Adrenal gland (tissue), 12 donors: ENCODE measurements around the gene GARS1. TPM values are rescaled to one million over a fixed set of nuclear protein-coding genes. Genes with fewer than 3 reads are reported as not detected.

ENCODE experiments used
- DNase-seq, 7 donors: peaks; one replicate each; pipeline ENCODE4 v3.0.0-alpha.2; 2019 to 2020
- H3K27ac ChIP-seq, 5 donors: fragments of 200-600 bp; sonication (generic) in 4 of 5; 1 replicate in 3 of 5; 2 replicates in 2 of 5; pipeline versions ENCODE4 v1.5.1 to v1.8.0; 2016 to 2020; ENCODE audit warnings: mild to moderate bottlenecking in 1 of 5
- H3K27me3 ChIP-seq: fragments of 200-600 bp; 2 replicates; pipeline ENCODE4 v1.8.0; 2021
- H3K36me3 ChIP-seq, 2 donors: fragments of 200-600 bp; replicated peaks in 1 of 2; 1 replicate in 1 of 2; 2 replicates in 1 of 2; pipeline versions ENCODE4 v1.5.1 to v1.8.0; 2018 to 2022
- H3K4me1 ChIP-seq, 2 donors: fragments of 200-600 bp; replicated peaks in 1 of 2; 1 replicate in 1 of 2; 2 replicates in 1 of 2; pipeline versions ENCODE4 v1.5.1 to v1.8.0; 2018 to 2021
- H3K4me3 ChIP-seq, 4 donors: fragments of 200-600 bp; sonication (generic) in 3 of 4; one replicate each; pipeline ENCODE4 v1.5.1; 2016 to 2018
- H3K9me3 ChIP-seq, 3 donors: fragments of 200-600 bp; sonication (generic) in 1 of 3; replicated peaks in 1 of 3; 1 replicate in 2 of 3; 2 replicates in 1 of 3; pipeline versions ENCODE4 v1.5.1 to v1.8.0; 2016 to 2021
- POLR2A ChIP-seq, 2 donors: fragments of 450-650 bp; IDR thresholded peaks; one replicate each; pipeline ENCODE4 v1.6.1; 2017; ENCODE audit warnings: antibody characterized with exemption in 2 of 2, mild to moderate bottlenecking in 2 of 2, moderate library complexity in 1 of 2
- WGBS, 4 donors: extraction: QIAGEN DNeasy Blood & Tissue Kit in 2 of 4; methylation state at CpG; one replicate each; pipeline versions ENCODE4 v1.1.5 to v1.1.7; 2013 to 2017; 5-methylcytosine and 5-hydroxymethylcytosine counted together
- intact Hi-C, 2 donors: fragments of 100-400 bp; cut with DNase I; formaldehyde crosslinking; loops; one replicate each; pipeline versions ENCODE4 v1.14.1 to v1.15.0; 2022 to 2023
- polyA plus RNA-seq, 3 donors: library from polyadenylated mRNA; stranded (reverse); fragments of 200-250 nt in 2 of 3; fragments of 350-450 nt in 1 of 3; fragmentation: Illumina TruSeq in 1 of 3; extraction: RNeasy Lipid Tissue Mini Kit (QIAGEN cat#74804) in 1 of 3; gene quantifications; one replicate each; pipeline ENCODE4 v1.2.3, GENCODE V29; 2013 to 2014
- total RNA-seq, 9 donors: library from RNA; depleted of rRNA in 4 of 9; stranded (reverse); fragments of >200 nt in 4 of 9; fragments of 120-200 nt in 1 of 9; fragmentation: NEBNext Ultra II Directional in 1 of 9; extraction: Animal tissue kit (Norgen Biotek cat#: 25700) in 1 of 9; gene quantifications; one replicate each; pipeline versions ENCODE4 v1.1.0 to v1.2.4, GENCODE V29; 2013 to 2023
- TF ChIP-seq, protein P1 (sequence below), 6 experiments: fragments of 450-650 bp in 4 of 6; fragments of 200-600 bp in 2 of 6; sonication (generic) in 1 of 6; IDR thresholded peaks; 1 replicate in 5 of 6; 2 replicates in 1 of 6; pipeline versions ENCODE4 v1.5.1 to v1.8.0; 2016 to 2021; ENCODE audit warnings: antibody characterized with exemption in 6 of 6, mild to moderate bottlenecking in 2 of 6, moderate library complexity in 1 of 6
- donor health status: healthy with polysubstance abuse.
- donor health status: Bipolar disorder and iron deficiency.
- donor health status: DM: yes; HTN: yes; CAD: no.
- donor health status: DM: no; HTN: no; CAD: no.
- donor health status: DM: no; HTN: no; CAD: no.
- donor health status: DM: yes; HTN: yes; CAD: no.

The GARS1 gene
- total and polyA plus RNA-seq, 12 donors = 36.3 to 188 (median 69.4) TPM

DNA sequence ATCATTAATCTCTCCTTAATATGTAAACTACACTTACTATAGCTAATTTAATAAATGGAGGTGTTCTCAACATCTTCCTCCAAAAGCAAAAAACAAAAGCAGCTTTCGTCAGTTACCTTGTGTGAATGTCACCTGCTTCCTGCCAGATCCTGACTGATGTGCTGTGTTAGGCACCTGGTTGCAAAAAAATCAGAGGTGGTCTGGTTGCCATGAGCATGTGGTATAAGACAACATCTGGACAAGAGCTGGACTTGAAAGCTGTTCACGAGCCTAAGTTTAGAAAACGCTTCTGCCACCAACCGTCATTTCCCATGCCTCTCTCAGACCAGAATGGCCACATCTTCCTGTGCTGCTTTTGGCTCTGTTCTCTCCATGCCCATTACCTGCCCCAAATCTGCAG is 48.1 kb upstream of the GARS1 start:
- 94 to 95% (median 95%) methylated on average over 4 of the region's 4 CpGs for WGBS, 4 donors
- Histone ChIP-seq H3K9me3 (no peaks in the 10 kb centered on the region), H3K27ac (no peak overlapping the region), H3K36me3 (no peaks in the 10 kb centered on the region), H3K4me1 (peaks cover 11 to 25% of the 10 kb centered on the region in 2 donors), H3K4me3 (no peak overlapping the region), H3K27me3 (no peaks in the 10 kb centered on the region)
- no peak for TF ChIP-seq POLR2A (IDR thresholded peaks at IDR 0.05)
- TF ChIP-seq, protein P1, sequence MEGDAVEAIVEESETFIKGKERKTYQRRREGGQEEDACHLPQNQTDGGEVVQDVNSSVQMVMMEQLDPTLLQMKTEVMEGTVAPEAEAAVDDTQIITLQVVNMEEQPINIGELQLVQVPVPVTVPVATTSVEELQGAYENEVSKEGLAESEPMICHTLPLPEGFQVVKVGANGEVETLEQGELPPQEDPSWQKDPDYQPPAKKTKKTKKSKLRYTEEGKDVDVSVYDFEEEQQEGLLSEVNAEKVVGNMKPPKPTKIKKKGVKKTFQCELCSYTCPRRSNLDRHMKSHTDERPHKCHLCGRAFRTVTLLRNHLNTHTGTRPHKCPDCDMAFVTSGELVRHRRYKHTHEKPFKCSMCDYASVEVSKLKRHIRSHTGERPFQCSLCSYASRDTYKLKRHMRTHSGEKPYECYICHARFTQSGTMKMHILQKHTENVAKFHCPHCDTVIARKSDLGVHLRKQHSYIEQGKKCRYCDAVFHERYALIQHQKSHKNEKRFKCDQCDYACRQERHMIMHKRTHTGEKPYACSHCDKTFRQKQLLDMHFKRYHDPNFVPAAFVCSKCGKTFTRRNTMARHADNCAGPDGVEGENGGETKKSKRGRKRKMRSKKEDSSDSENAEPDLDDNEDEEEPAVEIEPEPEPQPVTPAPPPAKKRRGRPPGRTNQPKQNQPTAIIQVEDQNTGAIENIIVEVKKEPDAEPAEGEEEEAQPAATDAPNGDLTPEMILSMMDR (IDR thresholded peaks at IDR 0.05) = no peak
- intact Hi-C loops = no loop called here
- no peak for DNase-seq

DNA sequence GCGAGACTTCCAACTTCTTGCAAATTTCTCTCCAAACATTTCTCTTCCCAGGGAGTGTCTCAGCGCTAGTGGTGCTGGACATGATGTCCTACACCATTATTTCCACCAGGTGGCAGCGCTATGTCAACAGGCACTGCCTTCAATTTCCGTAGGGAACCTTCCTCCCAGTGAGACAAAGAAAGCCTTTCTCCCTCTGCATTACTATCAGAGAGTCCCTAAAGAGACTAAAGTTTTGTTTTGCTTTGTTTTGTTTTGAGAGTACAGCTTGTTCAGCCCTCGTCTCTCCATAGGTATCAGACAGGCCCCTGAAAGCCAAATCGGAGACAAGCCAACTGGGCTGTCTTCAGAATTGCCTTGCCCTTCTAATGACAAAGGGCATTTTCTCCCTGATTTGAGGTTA is 45.8 kb upstream of the GARS1 start:
- intact Hi-C loops = no loop called here
- no peaks in the 10 kb centered on the region for H3K9me3 ChIP-seq
- H3K27ac ChIP-seq = peak overlapping the region in 1 of 5 donors; percentile 18
- H3K4me3 ChIP-seq = no peak overlapping the region
- DNase-seq = peak; percentile 70 to 93 (median 79)
- 10 to 28% (median 24%) methylated on average over 6 of the region's 6 CpGs for WGBS, 4 donors
- no peaks in the 10 kb centered on the region for H3K36me3 ChIP-seq
- H3K4me1 ChIP-seq = peaks cover 11 to 29% of the 10 kb centered on the region in 2 donors
- TF ChIP-seq, protein P1 (IDR thresholded peaks at IDR 0.05) = peak; percentile 73 to 90 (median 86)
- TF ChIP-seq POLR2A (IDR thresholded peaks at IDR 0.05) = no peak
- H3K27me3 ChIP-seq = no peaks in the 10 kb centered on the region

DNA sequence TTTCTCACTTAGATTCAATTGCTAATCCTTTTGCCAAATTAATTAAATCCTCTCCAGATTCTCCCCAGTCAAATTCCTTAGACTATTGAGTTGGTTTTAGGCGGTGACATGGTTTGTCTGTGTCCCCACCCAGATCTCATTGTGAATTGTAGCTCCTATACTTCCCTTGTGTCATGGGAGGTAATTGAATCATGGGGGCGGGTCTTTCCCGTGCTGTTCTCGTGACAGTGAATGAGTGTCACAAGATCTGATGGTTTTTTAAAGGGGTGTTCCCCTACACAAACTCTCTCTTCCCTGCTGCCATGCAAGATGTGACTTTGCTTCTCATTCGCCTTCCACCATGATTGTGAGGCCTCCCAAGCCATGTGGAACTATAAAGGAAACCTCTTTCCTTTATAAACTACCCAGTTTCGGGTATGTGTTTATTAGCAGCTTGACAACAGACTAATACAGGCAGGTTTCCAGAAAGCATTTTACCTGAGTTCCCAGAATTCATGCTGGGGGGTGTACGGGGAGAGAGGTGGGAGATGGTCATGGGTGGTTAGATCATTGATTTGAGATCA is 44.7 kb upstream of the GARS1 start:
- WGBS, 4 donors = 77 to 86% (median 83%) methylated on average over 7 of the region's 7 CpGs

DNA sequence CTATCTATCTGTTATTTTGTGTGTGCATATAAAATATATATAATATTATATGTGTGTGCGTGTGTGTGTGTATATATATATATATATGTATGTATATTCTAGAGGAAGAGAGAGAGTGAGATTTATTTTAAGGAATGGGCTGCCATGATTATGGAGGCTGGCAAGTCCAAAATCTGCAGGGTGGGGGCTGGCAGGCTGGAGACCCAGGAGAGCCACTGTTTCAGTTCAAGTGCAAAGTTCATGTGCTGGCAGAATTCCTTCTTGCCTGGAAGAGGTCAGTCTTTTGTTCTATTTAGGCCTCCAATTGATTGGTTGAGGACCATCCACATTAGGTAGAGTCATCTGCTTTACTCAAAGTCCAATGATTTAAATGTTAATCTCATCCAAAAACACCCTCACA is 42.3 kb upstream of the GARS1 start:
- H3K27ac ChIP-seq = no peak overlapping the region
- no peak for DNase-seq
- H3K36me3 ChIP-seq = no peaks in the 10 kb centered on the region
- intact Hi-C loops = no loop called here
- no peak overlapping the region for H3K4me3 ChIP-seq
- TF ChIP-seq, protein P1 (IDR thresholded peaks at IDR 0.05) = no peak
- no peak for TF ChIP-seq POLR2A (IDR thresholded peaks at IDR 0.05)
- peaks cover 11 to 19% of the 10 kb centered on the region in 2 donors for H3K4me1 ChIP-seq
- no peaks in the 10 kb centered on the region for H3K27me3 ChIP-seq
- WGBS, 4 donors = 35 to 93% (median 53%) methylated on average over 1 of the region's 1 CpG
- no peaks in the 10 kb centered on the region for H3K9me3 ChIP-seq

More for the DNA sequence above, 44.7 kb upstream of the GARS1 start:
- no peak for TF ChIP-seq POLR2A (IDR thresholded peaks at IDR 0.05)
- TF ChIP-seq, protein P1 (IDR thresholded peaks at IDR 0.05) = no peak
- H3K36me3 ChIP-seq = no peaks in the 10 kb centered on the region
- intact Hi-C loops = no loop called here
- H3K4me1 ChIP-seq = peaks cover 11 to 19% of the 10 kb centered on the region in 2 donors
- peak overlapping the region in 1 of 5 donors; percentile 51 for H3K27ac ChIP-seq
- H3K4me3 ChIP-seq = no peak overlapping the region
- H3K9me3 ChIP-seq = no peaks in the 10 kb centered on the region
- peak in 1 of 7 donors; percentile 24 for DNase-seq
- H3K27me3 ChIP-seq = no peaks in the 10 kb centered on the region
